ENCODE measurements around the gene PUS7. TPM values are rescaled to one million over a fixed set of nuclear protein-coding genes. Genes with fewer than 3 reads are reported as not detected.

PUS7 gene
- total and polyA plus RNA-seq, 2 of the 8 experiments (the other 6 are each of a cell fraction or from before 2014, with no cell fraction given): 18.9 to 65.2 TPM

- TF ChIP-seq CHD7 (IDR thresholded peaks at IDR 0.05; ENCODE audit: insufficient replicate concordance, low read length) (no peak), SIX5 (IDR thresholded peaks at IDR 0.05; ENCODE audit: low read depth, low read length) (no peak), HDAC6 (IDR thresholded peaks at IDR 0.05; ENCODE audit: low read depth, low read length) (no peak), SIRT6 (IDR thresholded peaks at IDR 0.05; ENCODE audit: low read length) (no peak), CHD1 (IDR thresholded peaks at IDR 0.05; ENCODE audit: low read depth, low read length) (no peak), SRF (IDR thresholded peaks at IDR 0.05; ENCODE audit: low read depth, low read length) (no peak), YY1 (IDR thresholded peaks at IDR 0.05; ENCODE audit: low read depth, low read length) (0 out of 2 replicates have a peak, but pooled peaks have one; percentile 23), GABPA (IDR thresholded peaks at IDR 0.05; ENCODE audit: borderline replicate concordance, insufficient read depth, low read length) (no peak), POLR2AphosphoS5 (IDR thresholded peaks at IDR 0.05; ENCODE audit: low read depth, low read length) (peak; percentile 96)
Measured at GRCh38 chr7:105521717-105522463, at the start of gene PUS7 (continued).
